Suprapubic skin (tissue), 4 donors: ENCODE data around the gene LACRT. TPM values are rescaled to one million over a fixed set of nuclear protein-coding genes. Genes with fewer than 3 reads are reported as not detected.

Experiments
- DNase-seq, 2 donors: peaks; one replicate each; pipeline ENCODE4 v3.0.0-alpha.2; 2019; ENCODE audit warnings: low spot score in 2 of 2
- H3K27ac ChIP-seq: fragments of 200-600 bp; sonication (generic); one replicate; pipeline ENCODE4 v1.5.1; 2019
- H3K27me3 ChIP-seq: fragments of 200-600 bp; sonication (generic); one replicate; pipeline ENCODE4 v1.5.1; 2019
- H3K36me3 ChIP-seq: fragments of 200-600 bp; sonication (generic); one replicate; pipeline ENCODE4 v1.5.1; 2019
- H3K4me1 ChIP-seq: fragments of 200-600 bp; sonication (generic); one replicate; pipeline ENCODE4 v1.5.1; 2019
- H3K4me3 ChIP-seq: fragments of 200-600 bp; sonication (generic); one replicate; pipeline ENCODE4 v1.5.1; 2019; ENCODE audit warnings: mild to moderate bottlenecking
- H3K9me3 ChIP-seq: fragments of 200-600 bp; sonication (generic); one replicate; pipeline ENCODE4 v1.5.1; 2019
- EP300 ChIP-seq: sonication (generic); formaldehyde crosslinking; IDR thresholded peaks from one replicate; pipeline ENCODE4 v1.6.1; 2017; ENCODE audit warnings: antibody characterized with exemption
- POLR2A ChIP-seq, 2 donors: fragments of 450-650 bp; IDR thresholded peaks; one replicate each; pipeline ENCODE4 v1.6.1; 2017; ENCODE audit warnings: antibody characterized with exemption in 2 of 2, mild to moderate bottlenecking in 2 of 2, moderate library complexity in 2 of 2
- POLR2AphosphoS5 ChIP-seq, 3 donors: sonication (generic); formaldehyde crosslinking; IDR thresholded peaks; one replicate each; pipeline ENCODE4 v1.6.1; 2017; ENCODE audit warnings: antibody characterized with exemption in 3 of 3
- WGBS: methylation state at CpG from one replicate; pipeline ENCODE4 v1.1.5; 2018; 5-methylcytosine and 5-hydroxymethylcytosine counted together
- total RNA-seq, 4 donors: library from RNA; depleted of rRNA; stranded (reverse); fragments of >200 nt; gene quantifications; one replicate each; pipeline ENCODE4 v1.1.0, GENCODE V29; 2016
- TF ChIP-seq, protein P1 (sequence below), 2 donors: fragments of 200-600 bp in 1 of 2; fragments of 450-650 bp in 1 of 2; sonication (generic) in 1 of 2; IDR thresholded peaks; one replicate each; pipeline ENCODE4 v1.5.1; 2016 to 2019; ENCODE audit warnings: antibody characterized with exemption in 2 of 2, mild to moderate bottlenecking in 1 of 2, moderate library complexity in 1 of 2

The LACRT gene
- total RNA-seq, 4 donors from 2014 or later, result 1.5 TPM; not detected in 3

DNA sequence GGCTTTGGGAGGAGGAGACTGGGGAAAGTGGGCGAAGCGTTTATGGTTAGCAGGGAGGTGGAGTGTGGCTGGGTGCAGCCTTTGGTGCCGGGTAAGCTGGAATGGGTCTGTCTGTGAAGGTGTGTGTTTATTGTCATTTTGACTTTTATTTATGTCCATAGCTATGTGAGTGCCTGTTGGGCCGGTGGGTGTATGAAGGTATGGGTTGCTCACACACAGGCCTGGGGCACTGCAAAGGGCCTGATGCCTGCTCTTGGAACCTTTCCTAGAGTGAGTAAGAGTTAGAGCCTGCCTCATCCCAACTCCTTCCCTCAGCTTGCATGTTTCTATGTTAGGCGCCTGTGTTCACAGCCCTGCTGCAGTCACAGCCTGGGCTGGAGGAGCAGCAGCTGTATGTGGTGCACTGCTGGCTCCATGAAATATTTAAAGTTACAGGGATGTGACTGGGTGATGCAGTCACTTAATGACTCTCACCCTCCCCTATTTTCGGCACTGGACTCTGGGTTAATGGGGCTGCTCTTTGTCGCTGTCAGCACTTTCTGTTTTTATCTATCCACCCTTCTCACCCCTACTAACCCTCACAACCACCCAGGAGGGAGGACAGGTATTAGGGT, 43.6 kb downstream of the LACRT start:
- TF ChIP-seq POLR2AphosphoS5 (IDR thresholded peaks at IDR 0.05) (no peak), POLR2A (IDR thresholded peaks at IDR 0.05) (no peak), EP300 (no peak)
- TF ChIP-seq, protein P1, sequence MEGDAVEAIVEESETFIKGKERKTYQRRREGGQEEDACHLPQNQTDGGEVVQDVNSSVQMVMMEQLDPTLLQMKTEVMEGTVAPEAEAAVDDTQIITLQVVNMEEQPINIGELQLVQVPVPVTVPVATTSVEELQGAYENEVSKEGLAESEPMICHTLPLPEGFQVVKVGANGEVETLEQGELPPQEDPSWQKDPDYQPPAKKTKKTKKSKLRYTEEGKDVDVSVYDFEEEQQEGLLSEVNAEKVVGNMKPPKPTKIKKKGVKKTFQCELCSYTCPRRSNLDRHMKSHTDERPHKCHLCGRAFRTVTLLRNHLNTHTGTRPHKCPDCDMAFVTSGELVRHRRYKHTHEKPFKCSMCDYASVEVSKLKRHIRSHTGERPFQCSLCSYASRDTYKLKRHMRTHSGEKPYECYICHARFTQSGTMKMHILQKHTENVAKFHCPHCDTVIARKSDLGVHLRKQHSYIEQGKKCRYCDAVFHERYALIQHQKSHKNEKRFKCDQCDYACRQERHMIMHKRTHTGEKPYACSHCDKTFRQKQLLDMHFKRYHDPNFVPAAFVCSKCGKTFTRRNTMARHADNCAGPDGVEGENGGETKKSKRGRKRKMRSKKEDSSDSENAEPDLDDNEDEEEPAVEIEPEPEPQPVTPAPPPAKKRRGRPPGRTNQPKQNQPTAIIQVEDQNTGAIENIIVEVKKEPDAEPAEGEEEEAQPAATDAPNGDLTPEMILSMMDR (IDR thresholded peaks at IDR 0.05), result no peak
- no peak for DNase-seq
- Histone ChIP-seq H3K4me1 (peaks cover 21% of the 10 kb centered on the region), H3K27ac (no peak overlapping the region), H3K27me3 (peaks cover 27% of the 10 kb centered on the region), H3K36me3 (no peaks in the 10 kb centered on the region), H3K4me3 (no peak overlapping the region), H3K9me3 (no peaks in the 10 kb centered on the region)
- WGBS, result 56% methylated on average over 7 of the region's 7 CpGs

DNA sequence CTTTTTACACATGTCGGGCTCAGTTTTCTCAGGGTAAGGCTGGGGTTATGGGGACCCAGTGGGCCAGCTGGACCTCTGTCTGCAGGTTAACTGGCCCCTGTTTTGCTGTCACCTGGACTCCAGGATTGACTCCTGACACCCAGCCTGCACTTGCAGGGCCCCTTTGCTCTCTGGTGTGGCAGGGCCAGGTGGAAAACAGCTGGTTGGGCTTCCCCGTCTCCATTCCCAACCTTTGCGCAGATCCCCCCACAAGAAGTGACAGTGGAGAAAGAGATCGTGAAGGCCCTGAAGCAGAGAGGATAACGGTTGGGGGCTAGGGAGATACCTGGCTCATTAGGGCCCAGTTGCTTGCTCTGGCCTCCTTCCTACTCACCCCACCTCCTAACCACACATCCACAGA, 44.7 kb downstream of the LACRT start:
- Histone ChIP-seq H3K4me3 (no peak overlapping the region), H3K4me1 (peaks cover 21% of the 10 kb centered on the region), H3K27me3 (peaks cover 32% of the 10 kb centered on the region), H3K36me3 (no peaks in the 10 kb centered on the region), H3K27ac (no peak overlapping the region), H3K9me3 (no peaks in the 10 kb centered on the region)
- WGBS, result 100% methylated on average over 5 of the region's 5 CpGs
- no peak for DNase-seq
- TF ChIP-seq, protein P1 (IDR thresholded peaks at IDR 0.05), result no peak
- TF ChIP-seq POLR2A (IDR thresholded peaks at IDR 0.05) (no peak), POLR2AphosphoS5 (IDR thresholded peaks at IDR 0.05) (no peak), EP300 (no peak)

DNA sequence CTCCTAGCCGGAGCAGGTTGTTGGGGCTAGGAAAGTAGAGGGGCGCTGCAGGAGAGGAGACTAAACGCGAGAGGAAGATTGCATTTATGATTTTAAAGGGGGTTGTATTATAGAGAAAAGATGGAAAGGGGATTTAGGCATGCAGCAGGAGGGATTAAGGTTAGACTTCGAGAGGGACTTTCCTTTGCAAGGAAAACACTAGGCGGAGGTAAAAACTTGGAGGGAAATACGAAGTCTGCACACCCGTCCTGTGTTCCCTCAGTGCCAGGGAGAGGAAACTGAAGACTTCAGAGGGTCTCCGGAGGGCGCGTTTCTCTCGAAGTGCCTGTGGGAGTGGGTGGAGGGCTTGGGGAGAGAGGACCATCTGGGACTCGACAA, 45.8 kb downstream of the LACRT start:
- Histone ChIP-seq H3K4me3 (peak overlapping the region; percentile 54), H3K27me3 (peaks cover 39% of the 10 kb centered on the region), H3K9me3 (no peaks in the 10 kb centered on the region), H3K36me3 (no peaks in the 10 kb centered on the region), H3K4me1 (peaks cover 21% of the 10 kb centered on the region), H3K27ac (no peak overlapping the region)
- TF ChIP-seq EP300, result no peak
- no peak for TF ChIP-seq POLR2A (IDR thresholded peaks at IDR 0.05)
- TF ChIP-seq POLR2AphosphoS5 (IDR thresholded peaks at IDR 0.05), result no peak
- TF ChIP-seq, protein P1 (IDR thresholded peaks at IDR 0.05), result no peak
- whole genome bisulfite sequencing, result 28% methylated on average over 13 of the region's 13 CpGs
- no peak for DNase-seq

DNA sequence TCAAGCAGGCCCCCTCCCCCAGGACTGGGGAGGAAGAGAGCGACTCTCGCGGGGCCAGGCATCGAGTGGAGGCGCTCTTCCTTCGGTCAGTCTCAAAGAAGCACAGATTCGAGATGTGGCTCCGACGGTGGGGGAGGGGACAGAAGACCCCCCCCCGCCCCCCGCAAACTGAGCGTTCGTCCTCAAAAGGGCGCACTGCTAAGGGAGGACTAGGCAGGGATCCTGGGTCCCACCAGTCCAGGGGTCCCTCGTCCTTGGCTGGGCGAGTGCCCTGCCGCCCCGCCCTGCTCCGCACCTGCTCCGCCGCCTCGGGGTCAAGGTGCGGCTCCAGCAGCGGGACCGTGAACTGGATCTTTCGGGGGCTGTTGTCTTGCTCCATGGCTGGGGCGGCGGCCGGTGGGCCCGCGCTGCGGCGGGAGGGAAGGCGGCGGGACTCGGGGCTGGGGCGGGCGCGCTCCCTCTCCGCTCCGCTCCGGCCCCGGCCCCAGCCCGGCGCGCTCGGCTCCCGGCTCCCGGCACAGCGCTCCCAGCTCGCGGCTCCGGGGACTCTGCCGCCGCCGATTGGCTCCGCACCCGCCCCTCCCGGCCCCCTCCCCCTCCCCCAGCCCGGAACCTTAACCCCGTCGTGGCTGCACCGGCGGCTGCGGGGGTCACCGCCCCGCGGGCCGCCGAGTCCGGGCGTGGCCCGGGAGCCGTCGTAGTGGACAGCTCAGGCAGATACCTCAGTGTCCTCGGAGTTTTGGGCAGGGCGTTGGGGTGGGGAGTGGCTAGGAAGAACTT, 46.4 kb downstream of the LACRT start, which contains the start of gene PPP1R1A:
TSS of gene PPP1R1A (minus strand) at position 550 of the 780 bp plus-strand sequence. CDS start at position 379, 171 bp downstream.
- Histone ChIP-seq H3K27ac (no peak within 1 kb of the TSS), H3K4me3 (peak within 1 kb of the TSS; percentile 54), H3K9me3 (no peaks in the 10 kb centered on the region), H3K36me3 (no peaks in the 10 kb centered on the region), H3K4me1 (peaks cover 21% of the 10 kb centered on the region), H3K27me3 (peaks cover 39% of the 10 kb centered on the region)
- no peak for DNase-seq
- no peak for TF ChIP-seq POLR2AphosphoS5 (IDR thresholded peaks at IDR 0.05)
- TF ChIP-seq EP300, result no peak
- TF ChIP-seq, protein P1 (IDR thresholded peaks at IDR 0.05), result no peak
- TF ChIP-seq POLR2A (IDR thresholded peaks at IDR 0.05), result no peak
- under 1% methylated on average over 22 of the region's 77 CpGs for WGBS

DNA sequence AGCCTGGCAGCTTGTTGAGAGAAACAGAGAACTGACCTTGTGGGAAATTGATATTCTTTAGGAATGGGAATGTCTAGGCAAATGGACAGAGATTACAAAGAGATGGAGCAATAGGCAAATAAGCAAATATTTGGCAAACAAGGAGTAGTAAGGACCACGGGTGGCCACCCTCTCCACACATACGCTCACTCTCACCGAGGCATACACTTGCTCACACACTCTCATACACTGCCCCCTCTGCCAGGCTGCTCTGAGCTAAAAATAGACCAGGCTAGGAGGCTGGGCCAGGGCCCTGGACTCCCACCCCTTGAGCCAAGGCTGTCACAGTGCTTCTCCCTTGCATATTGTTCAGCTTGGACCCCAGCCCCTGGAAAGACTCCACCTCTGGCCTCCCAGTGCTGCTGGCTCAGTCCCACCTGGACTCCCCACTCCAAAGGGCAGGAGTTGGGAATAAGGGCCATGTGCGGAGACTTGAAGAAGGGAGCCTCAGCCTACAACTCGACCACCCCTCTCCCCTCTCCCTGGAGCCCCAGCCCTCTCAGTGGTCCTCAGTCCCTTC, 47.3 kb downstream of the LACRT start:
- no peak for TF ChIP-seq EP300
- no peak for TF ChIP-seq POLR2A (IDR thresholded peaks at IDR 0.05)
- TF ChIP-seq POLR2AphosphoS5 (IDR thresholded peaks at IDR 0.05), result no peak
- TF ChIP-seq, protein P1 (IDR thresholded peaks at IDR 0.05), result no peak
- Histone ChIP-seq H3K27me3 (peaks cover 39% of the 10 kb centered on the region), H3K27ac (no peak overlapping the region), H3K9me3 (no peaks in the 10 kb centered on the region), H3K4me3 (peak overlapping the region; percentile 54), H3K4me1 (peaks cover 21% of the 10 kb centered on the region), H3K36me3 (no peaks in the 10 kb centered on the region)
- DNase-seq, result no peak
- 67% methylated on average over 5 of the region's 5 CpGs for WGBS
